ENCODE measurements around the gene MACROD2.

Gene MACROD2

DNA sequence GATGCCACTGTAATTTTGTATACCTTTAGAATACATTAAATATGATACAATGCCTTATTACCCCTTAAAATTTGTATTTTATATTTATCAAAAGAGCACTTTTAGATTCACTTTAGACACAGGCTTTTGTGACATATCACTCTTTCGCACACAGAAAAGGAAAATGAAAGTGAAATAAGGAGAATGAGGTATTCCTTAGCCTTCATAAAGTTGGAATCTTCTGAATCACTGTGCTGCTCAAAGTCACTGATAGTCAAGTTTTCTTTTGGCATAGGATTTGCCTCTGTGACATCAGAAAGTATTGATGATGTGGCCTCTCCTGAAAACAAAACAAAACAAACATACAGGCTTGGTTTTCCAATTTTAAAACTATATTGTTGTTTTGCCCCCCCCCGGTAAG is 1480.9 kb downstream of the MACROD2 start:
- TF ChIP-seq, protein P1, sequence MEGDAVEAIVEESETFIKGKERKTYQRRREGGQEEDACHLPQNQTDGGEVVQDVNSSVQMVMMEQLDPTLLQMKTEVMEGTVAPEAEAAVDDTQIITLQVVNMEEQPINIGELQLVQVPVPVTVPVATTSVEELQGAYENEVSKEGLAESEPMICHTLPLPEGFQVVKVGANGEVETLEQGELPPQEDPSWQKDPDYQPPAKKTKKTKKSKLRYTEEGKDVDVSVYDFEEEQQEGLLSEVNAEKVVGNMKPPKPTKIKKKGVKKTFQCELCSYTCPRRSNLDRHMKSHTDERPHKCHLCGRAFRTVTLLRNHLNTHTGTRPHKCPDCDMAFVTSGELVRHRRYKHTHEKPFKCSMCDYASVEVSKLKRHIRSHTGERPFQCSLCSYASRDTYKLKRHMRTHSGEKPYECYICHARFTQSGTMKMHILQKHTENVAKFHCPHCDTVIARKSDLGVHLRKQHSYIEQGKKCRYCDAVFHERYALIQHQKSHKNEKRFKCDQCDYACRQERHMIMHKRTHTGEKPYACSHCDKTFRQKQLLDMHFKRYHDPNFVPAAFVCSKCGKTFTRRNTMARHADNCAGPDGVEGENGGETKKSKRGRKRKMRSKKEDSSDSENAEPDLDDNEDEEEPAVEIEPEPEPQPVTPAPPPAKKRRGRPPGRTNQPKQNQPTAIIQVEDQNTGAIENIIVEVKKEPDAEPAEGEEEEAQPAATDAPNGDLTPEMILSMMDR (IDR thresholded peaks at IDR 0.05; ENCODE audit: control extremely low read depth, extremely low read depth, low read depth, missing control alignments): no peak
- CTCF ChIA-PET: no interaction called here
- no peak for DNase-seq (ENCODE audit: extremely low spot score)
- POLR2A ChIA-PET: no interaction called here

GRCh38 chr20:15476781-15477180 is 1481.5 kb downstream of the MACROD2 start:
- POLR2A ChIA-PET: no interaction called here
- DNase-seq (ENCODE audit: extremely low spot score): no peak
- CTCF ChIA-PET: no interaction called here
- TF ChIP-seq, protein P1 (IDR thresholded peaks at IDR 0.05; ENCODE audit: control extremely low read depth, extremely low read depth, low read depth, missing control alignments): no peak

DNA sequence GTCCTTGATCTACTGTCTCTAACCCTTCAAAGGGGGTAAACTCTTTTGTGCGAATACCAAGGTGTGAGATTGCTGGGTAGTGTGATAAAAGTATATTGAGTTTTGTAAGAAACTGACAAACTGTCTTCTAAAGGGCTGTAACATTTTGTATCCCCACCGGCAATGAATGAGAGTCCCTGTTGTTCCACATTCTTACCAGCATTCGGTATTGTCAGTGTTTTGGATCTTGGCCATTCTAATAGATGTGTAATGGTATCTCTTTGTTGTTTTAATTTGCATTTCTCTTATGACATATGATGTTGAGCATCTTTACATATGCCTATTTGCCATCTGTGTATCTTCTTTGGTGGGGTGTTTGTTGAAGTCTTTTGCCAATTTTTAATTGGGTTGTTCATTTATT is 1487.2 kb downstream of the MACROD2 start:
- ChIA-PET POLR2A (no interaction called here), CTCF (no interaction called here)
- DNase-seq (ENCODE audit: extremely low spot score): no peak
- TF ChIP-seq, protein P1 (IDR thresholded peaks at IDR 0.05; ENCODE audit: control extremely low read depth, extremely low read depth, low read depth, missing control alignments): no peak

GRCh38 chr20:15485519-15485918 is 1490.2 kb downstream of the MACROD2 start:
- DNase-seq (ENCODE audit: extremely low spot score): no peak
- ChIA-PET CTCF (interaction anchor here (0.8 kb wide), 1 partner anchor 19 kb away, joined by 3 read pairs; no protein-coding TSS in a partner anchor), POLR2A (no interaction called here)
- TF ChIP-seq, protein P1 (IDR thresholded peaks at IDR 0.05; ENCODE audit: control extremely low read depth, extremely low read depth, low read depth, missing control alignments): no peak

GRCh38 chr20:15487030-15487429 is 1491.7 kb downstream of the MACROD2 start:
- no peak for DNase-seq (ENCODE audit: extremely low spot score)
- TF ChIP-seq, protein P1 (IDR thresholded peaks at IDR 0.05; ENCODE audit: control extremely low read depth, extremely low read depth, low read depth, missing control alignments): no peak
- CTCF ChIA-PET: interaction anchor here (1.4 kb wide), 1 partner anchor 9 kb away, joined by 4 read pairs; no protein-coding TSS in a partner anchor
- POLR2A ChIA-PET: no interaction called here

DNA sequence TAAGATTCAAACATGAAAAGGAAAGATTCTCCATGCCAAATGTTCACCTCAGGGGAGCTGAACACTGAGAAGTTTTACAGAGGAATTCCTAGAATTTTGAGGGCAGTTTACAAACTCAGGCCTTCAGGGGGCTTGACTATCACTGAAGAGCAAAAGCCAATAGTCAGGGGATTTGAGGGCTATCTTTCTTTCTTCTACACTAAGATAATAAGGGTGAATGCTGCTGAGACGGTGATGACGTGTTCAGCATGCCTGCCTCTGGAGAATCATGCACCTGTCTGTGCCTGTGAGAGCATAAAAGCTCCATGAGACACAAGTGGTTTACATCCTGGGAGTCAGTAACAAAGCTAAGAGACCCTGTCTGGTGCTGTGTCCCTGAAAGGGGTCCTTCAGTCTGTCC is 1492.4 kb downstream of the MACROD2 start:
- TF ChIP-seq, protein P1 (IDR thresholded peaks at IDR 0.05; ENCODE audit: control extremely low read depth, extremely low read depth, low read depth, missing control alignments): no peak
- DNase-seq (ENCODE audit: extremely low spot score): no peak
- CTCF ChIA-PET: interaction anchor here (1.4 kb wide), 1 partner anchor 10 kb away, joined by 4 read pairs; no protein-coding TSS in a partner anchor
- POLR2A ChIA-PET: no interaction called here

DNA sequence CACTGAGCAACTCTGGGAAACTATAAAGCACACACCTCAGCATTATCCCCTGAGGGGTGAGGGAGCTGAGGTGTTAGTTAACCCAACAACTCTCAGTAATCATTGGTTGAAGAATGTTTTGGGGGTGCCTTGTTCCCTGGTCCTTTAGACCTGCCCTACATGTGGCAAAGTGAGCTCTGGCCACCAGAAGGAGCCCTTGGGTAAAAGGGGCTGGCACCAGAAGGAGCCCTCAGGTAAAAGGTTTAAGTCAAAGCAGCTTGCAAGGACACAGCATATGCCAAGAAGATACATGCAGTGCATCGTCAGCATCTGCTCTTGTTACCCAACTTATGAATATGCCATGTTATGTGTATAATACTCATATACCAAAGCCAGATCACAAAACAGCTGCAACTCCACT is 1496.3 kb downstream of the MACROD2 start:
- TF ChIP-seq, protein P1 (IDR thresholded peaks at IDR 0.05; ENCODE audit: control extremely low read depth, extremely low read depth, low read depth, missing control alignments): no peak
- POLR2A ChIA-PET: no interaction called here
- CTCF ChIA-PET: interaction anchor here (1.2 to 1.3 kb wide), 3 partner anchors 16 to 75 kb away, joined by 3 read pairs; no protein-coding TSS in a partner anchor
- DNase-seq (ENCODE audit: extremely low spot score): no peak
